Spleen (tissue), 11 donors: Measurements from ENCODE around the gene NCOA7. TPM values are rescaled to one million over a fixed set of nuclear protein-coding genes. Genes with fewer than 3 reads are reported as not detected.

Source experiments
- DNase-seq: peaks from one replicate; pipeline ENCODE4 v3.0.0-alpha.2; 2020
- H3K27ac ChIP-seq, 8 donors: fragments of 200-600 bp; sonication (generic) in 7 of 8; 1 replicate in 4 of 8; 2 replicates in 4 of 8; pipeline versions ENCODE4 v1.5.0 to v1.8.0; 2016 to 2021; ENCODE audit warnings: inconsistent platforms in 4 of 8, mild to moderate bottlenecking in 4 of 8, moderate library complexity in 1 of 8
- H3K27me3 ChIP-seq, 7 donors: fragments of 200-600 bp; sonication (generic) in 6 of 7; replicated peaks in 1 of 7; 1 replicate in 4 of 7; 2 replicates in 3 of 7; pipeline versions ENCODE4 v1.5.0 to v1.8.0; 2016 to 2021; ENCODE audit warnings: inconsistent platforms in 3 of 7, mild to moderate bottlenecking in 1 of 7
- H3K36me3 ChIP-seq, 6 donors: fragments of 200-600 bp; sonication (generic) in 5 of 6; 1 replicate in 4 of 6; 2 replicates in 2 of 6; pipeline versions ENCODE4 v1.5.0 to v1.8.0; 2016 to 2021; ENCODE audit warnings: inconsistent platforms in 2 of 6
- H3K4me1 ChIP-seq, 6 donors: fragments of 200-600 bp; sonication (generic) in 5 of 6; 1 replicate in 3 of 6; 2 replicates in 3 of 6; pipeline versions ENCODE4 v1.5.0 to v1.8.0; 2016 to 2021; ENCODE audit warnings: inconsistent platforms in 3 of 6
- H3K4me3 ChIP-seq, 8 donors: fragments of 200-600 bp; sonication (generic) in 7 of 8; 1 replicate in 4 of 8; 2 replicates in 4 of 8; pipeline versions ENCODE4 v1.5.0 to v1.8.0; 2016 to 2021; ENCODE audit warnings: inconsistent platforms in 4 of 8, mild to moderate bottlenecking in 4 of 8, moderate library complexity in 2 of 8
- H3K9me3 ChIP-seq, 8 donors: fragments of 200-600 bp; sonication (generic) in 7 of 8; 1 replicate in 4 of 8; 2 replicates in 4 of 8; pipeline versions ENCODE4 v1.5.0 to v1.8.0; 2016 to 2021; ENCODE audit warnings: inconsistent platforms in 4 of 8
- POLR2A ChIP-seq, 3 donors: fragments of 450-650 bp; IDR thresholded peaks; one replicate each; pipeline ENCODE4 v1.5.1; 2017; ENCODE audit warnings: antibody characterized with exemption in 3 of 3, mild to moderate bottlenecking in 1 of 3
- POLR2AphosphoS5 ChIP-seq, 3 donors: sonication (generic); formaldehyde crosslinking; IDR thresholded peaks; one replicate each; pipeline ENCODE4 v1.5.1; 2017; ENCODE audit warnings: antibody characterized with exemption in 3 of 3
- WGBS, 5 donors: extraction: QIAGEN DNeasy Blood & Tissue Kit in 3 of 5; methylation state at CpG; one replicate each; pipeline versions ENCODE4 v1.1.5 to v1.1.7; 2013 to 2018; 5-methylcytosine and 5-hydroxymethylcytosine counted together
- intact Hi-C: fragments of 100-400 bp; cut with DNase I; formaldehyde crosslinking; loops from one replicate; pipeline ENCODE4 v1.15.0; 2023; ENCODE audit warnings: low total_unique reads
- polyA plus RNA-seq, 3 donors: library from polyadenylated mRNA; stranded (reverse); fragments of 200-250 nt; gene quantifications; one replicate each; pipeline ENCODE4 v1.2.1, GENCODE V29; 2013
- total RNA-seq, 7 donors: library from RNA; depleted of rRNA in 3 of 7; stranded (reverse); fragments of >200 nt in 3 of 7; fragmentation: NEBNext Ultra II Directional in 4 of 7; extraction: Animal tissue kit (Norgen Biotek cat#: 25700) in 4 of 7; gene quantifications; one replicate each; pipeline versions ENCODE4 v1.1.0 to v1.2.1, GENCODE V29; 2016 to 2021
- TF ChIP-seq, protein P1 (sequence below), 11 experiments: fragments of 200-600 bp in 7 of 11; fragments of 450-650 bp in 4 of 11; sonication (generic) in 4 of 11; IDR thresholded peaks in 8 of 11; conservative IDR thresholded peaks in 3 of 11; 1 replicate in 7 of 11; 2 replicates in 4 of 11; pipeline versions ENCODE4 v1.4.0 to v1.8.0; 2016 to 2021; ENCODE audit warnings: antibody characterized with exemption in 11 of 11, inconsistent platforms in 4 of 11, mild to moderate bottlenecking in 1 of 11
- donor health status: healthy with polysubstance abuse.
- donor health status: DM: no; HTN: no; CAD: no; lungs with moderate emphysema.
- donor health status: DM: no; HTN: no; CAD: no.
- donor health status: Bipolar disorder and iron deficiency.
- donor health status: healthy.
- donor health status: DM: no; HTN: no; CAD: no.
- donor health status: DM: yes; HTN: yes; CAD: no.

NCOA7 gene
- total and polyA plus RNA-seq, 10 donors = 11.8 to 84.3 (median 43.1) TPM

DNA sequence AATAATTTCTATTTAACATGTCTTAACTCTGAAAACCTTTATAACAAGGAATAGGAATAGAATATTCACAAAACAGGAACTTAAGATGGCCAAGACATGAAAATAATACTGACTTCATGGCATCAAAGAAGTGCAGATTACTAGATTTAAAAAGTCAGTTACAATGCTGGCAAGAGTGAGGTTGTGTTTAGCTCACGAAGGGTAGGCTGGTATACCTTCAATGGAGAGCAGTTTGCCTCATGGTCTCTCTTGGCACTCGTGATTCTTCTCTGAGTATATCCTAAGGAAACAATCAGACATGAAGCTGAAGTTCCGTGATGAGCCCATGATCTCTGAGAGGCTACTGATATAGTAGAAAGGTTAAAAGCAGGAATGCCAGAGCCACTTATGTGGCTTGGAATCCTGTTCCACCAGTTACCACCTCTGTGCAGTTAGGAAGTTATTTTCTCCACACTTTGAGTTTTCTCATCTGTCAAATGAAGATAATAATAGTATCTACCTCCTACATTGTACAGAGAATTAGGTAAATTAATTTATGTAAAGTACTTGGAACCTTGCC, 7.2 kb downstream of the NCOA7 start:
- WGBS, 5 donors = 65 to 77% (median 74%) methylated on average over 3 of the region's 3 CpGs
- Histone ChIP-seq H3K9me3 (no peaks in the 10 kb centered on the region), H3K27me3 (no peaks in the 10 kb centered on the region), H3K36me3 (peaks cover 0 to 17% (median 0%) of the 10 kb centered on the region in 6 donors), H3K4me3 (peak overlapping the region in 1 of 8 donors; percentile 5), H3K4me1 (peaks cover 23 to 96% (median 69%) of the 10 kb centered on the region in 6 donors), H3K27ac (peak overlapping the region in 4 of 8 donors; percentile 44 to 77 (median 68))
- no peak for DNase-seq
- intact Hi-C loops = no loop called here
- no peak for TF ChIP-seq POLR2AphosphoS5 (IDR thresholded peaks at IDR 0.05)
- TF ChIP-seq, protein P1, sequence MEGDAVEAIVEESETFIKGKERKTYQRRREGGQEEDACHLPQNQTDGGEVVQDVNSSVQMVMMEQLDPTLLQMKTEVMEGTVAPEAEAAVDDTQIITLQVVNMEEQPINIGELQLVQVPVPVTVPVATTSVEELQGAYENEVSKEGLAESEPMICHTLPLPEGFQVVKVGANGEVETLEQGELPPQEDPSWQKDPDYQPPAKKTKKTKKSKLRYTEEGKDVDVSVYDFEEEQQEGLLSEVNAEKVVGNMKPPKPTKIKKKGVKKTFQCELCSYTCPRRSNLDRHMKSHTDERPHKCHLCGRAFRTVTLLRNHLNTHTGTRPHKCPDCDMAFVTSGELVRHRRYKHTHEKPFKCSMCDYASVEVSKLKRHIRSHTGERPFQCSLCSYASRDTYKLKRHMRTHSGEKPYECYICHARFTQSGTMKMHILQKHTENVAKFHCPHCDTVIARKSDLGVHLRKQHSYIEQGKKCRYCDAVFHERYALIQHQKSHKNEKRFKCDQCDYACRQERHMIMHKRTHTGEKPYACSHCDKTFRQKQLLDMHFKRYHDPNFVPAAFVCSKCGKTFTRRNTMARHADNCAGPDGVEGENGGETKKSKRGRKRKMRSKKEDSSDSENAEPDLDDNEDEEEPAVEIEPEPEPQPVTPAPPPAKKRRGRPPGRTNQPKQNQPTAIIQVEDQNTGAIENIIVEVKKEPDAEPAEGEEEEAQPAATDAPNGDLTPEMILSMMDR (IDR thresholded peaks at IDR 0.05 in 8 of 11, conservative IDR thresholded peaks at IDR 0.05 in 3 of 11) = no peak
- no peak for TF ChIP-seq POLR2A (IDR thresholded peaks at IDR 0.05)

DNA sequence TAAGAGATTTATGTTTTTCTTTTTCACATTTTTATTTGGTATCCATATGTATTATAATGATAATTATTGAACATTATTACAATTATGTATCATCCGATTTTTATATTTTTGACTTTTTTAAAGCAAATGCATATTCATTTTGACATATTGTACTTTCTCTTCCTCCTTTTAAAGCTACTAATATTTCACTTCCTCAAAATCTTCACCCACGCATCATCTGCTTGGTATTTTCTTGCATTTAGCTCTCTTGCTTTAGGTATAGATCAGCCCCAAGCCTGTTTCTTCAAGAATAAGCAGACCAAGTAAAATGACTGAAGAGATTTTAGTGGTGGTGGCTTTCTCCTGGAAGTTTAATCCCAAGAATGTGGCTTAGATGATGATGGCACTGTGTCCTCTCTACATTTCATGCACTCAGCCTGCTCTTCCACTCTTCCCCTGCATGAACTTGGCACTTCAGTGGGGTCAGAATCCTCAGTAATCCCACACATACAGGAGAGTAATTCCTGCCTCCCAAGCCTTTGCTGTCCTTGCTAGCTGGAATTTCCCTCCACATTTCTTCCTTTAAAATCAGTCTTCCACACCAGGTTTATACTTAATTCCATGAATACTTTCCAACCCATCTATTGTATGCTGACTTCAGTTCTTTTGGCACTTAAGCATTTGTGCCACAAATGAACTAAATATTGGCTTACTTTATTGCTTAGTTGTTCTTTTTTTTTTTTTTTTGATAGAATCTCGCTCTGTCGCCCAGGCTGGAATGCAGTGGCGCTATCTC, 8.2 kb downstream of the NCOA7 start:
- intact Hi-C loops = no loop called here
- Histone ChIP-seq H3K27ac (peak overlapping the region; percentile 10 to 77 (median 64)), H3K4me3 (peak overlapping the region in 1 of 8 donors; percentile 20), H3K27me3 (no peaks in the 10 kb centered on the region), H3K9me3 (no peaks in the 10 kb centered on the region), H3K4me1 (peaks cover 31 to 96% (median 70%) of the 10 kb centered on the region in 6 donors), H3K36me3 (peaks cover 0 to 17% (median 0%) of the 10 kb centered on the region in 6 donors)
- 67 to 78% (median 71%) methylated on average over 5 of the region's 5 CpGs for WGBS, 5 donors
- TF ChIP-seq POLR2A (IDR thresholded peaks at IDR 0.05) (no peak), POLR2AphosphoS5 (IDR thresholded peaks at IDR 0.05) (no peak)
- TF ChIP-seq, protein P1 (IDR thresholded peaks at IDR 0.05 in 8 of 11, conservative IDR thresholded peaks at IDR 0.05 in 3 of 11) = no peak
- DNase-seq = no peak

DNA sequence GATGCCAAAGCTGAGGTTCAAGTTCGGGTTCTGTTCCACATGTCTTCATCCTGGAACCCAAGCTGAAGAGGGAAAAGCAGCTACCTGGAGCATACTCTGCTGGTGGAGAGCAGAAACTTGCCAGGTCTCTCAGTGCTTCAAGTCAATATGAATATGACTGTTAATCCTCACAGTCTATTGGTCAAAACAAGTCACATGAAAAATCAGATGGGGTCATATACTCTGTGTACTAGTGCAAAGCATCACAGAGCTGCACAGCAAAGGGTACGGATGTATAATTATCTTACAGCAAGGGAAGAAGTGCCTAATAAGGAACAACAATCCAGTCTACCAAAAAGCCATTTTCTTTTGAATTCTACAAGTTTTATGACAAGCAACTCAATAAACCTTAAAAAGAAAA, 11.6 kb downstream of the NCOA7 start:
- no peak overlapping the region for H3K4me3 ChIP-seq
- WGBS, 5 donors = 81 to 87% (median 84%) methylated on average over 2 of the region's 2 CpGs
- H3K27me3 ChIP-seq = no peaks in the 10 kb centered on the region
- no peak for DNase-seq
- intact Hi-C loops = no loop called here
- TF ChIP-seq POLR2AphosphoS5 (IDR thresholded peaks at IDR 0.05) = no peak
- TF ChIP-seq POLR2A (IDR thresholded peaks at IDR 0.05) = no peak
- TF ChIP-seq, protein P1 (IDR thresholded peaks at IDR 0.05 in 8 of 11, conservative IDR thresholded peaks at IDR 0.05 in 3 of 11) = no peak
- peaks cover 27 to 100% (median 75%) of the 10 kb centered on the region in 6 donors for H3K4me1 ChIP-seq
- peaks cover 0 to 13% (median 0%) of the 10 kb centered on the region in 6 donors for H3K36me3 ChIP-seq
- no peaks in the 10 kb centered on the region for H3K9me3 ChIP-seq
- peak overlapping the region in 7 of 8 donors; percentile 44 to 82 (median 78) for H3K27ac ChIP-seq

DNA sequence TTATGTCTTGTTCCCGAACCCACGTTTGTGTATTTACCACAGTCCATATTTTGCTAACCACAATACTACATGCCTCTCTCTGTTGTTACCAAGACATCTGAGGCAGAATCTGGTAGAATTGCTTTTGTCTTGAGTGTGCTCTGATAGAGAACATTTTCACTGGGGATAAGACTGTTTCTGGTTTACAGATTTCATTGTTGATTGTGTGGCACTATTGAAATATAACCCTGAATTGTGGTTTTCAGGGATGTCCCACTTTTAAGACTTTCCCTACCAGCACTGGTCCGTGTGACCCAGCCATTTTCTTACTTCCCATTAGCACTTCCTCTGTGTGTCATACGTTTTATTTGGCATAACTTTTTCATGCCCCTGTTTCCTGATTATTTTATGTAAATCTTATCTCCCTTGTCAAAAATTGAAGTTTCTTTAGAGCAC, 12.2 kb downstream of the NCOA7 start:
- Histone ChIP-seq H3K9me3 (no peaks in the 10 kb centered on the region), H3K27ac (peak overlapping the region; percentile 8 to 82 (median 78)), H3K4me3 (no peak overlapping the region), H3K27me3 (no peaks in the 10 kb centered on the region), H3K36me3 (peaks cover 0 to 11% (median 0%) of the 10 kb centered on the region in 6 donors), H3K4me1 (peaks cover 26 to 100% (median 73%) of the 10 kb centered on the region in 6 donors)
- intact Hi-C loops = no loop called here
- TF ChIP-seq POLR2A (IDR thresholded peaks at IDR 0.05) = no peak
- peak in 1 of 3 donors; percentile 46 for TF ChIP-seq POLR2AphosphoS5 (IDR thresholded peaks at IDR 0.05)
- WGBS, 5 donors = 6 to 18% (median 14%) methylated on average over 4 of the region's 4 CpGs
- DNase-seq = no peak
